Uterus (tissue), 4 donors: ENCODE data around the gene ZNF18. TPM values are rescaled to one million over a fixed set of nuclear protein-coding genes. Genes with fewer than 3 reads are reported as not detected.

ENCODE experiments used
- DNase-seq, 2 donors: peaks; one replicate each; pipeline ENCODE4 v3.0.0-alpha.2; 2019 to 2020
- H3K27ac ChIP-seq, 2 donors: fragments of 200-600 bp; sonication (generic); 1 replicate in 1 of 2; 2 replicates in 1 of 2; pipeline ENCODE4 v1.5.1; 2016 to 2018
- H3K27me3 ChIP-seq, 2 donors: fragments of 200-600 bp; sonication (generic); one replicate each; pipeline ENCODE4 v1.5.1; 2018 to 2019; ENCODE audit warnings: control low read depth in 1 of 2
- H3K36me3 ChIP-seq, 2 donors: fragments of 200-600 bp; sonication (generic); one replicate each; pipeline ENCODE4 v1.5.1; 2019; ENCODE audit warnings: control low read depth in 1 of 2
- H3K4me1 ChIP-seq, 2 donors: fragments of 200-600 bp; sonication (generic); one replicate each; pipeline ENCODE4 v1.5.1; 2018 to 2019; ENCODE audit warnings: control low read depth in 1 of 2
- H3K4me3 ChIP-seq, 2 donors: fragments of 200-600 bp; sonication (generic); 1 replicate in 1 of 2; 2 replicates in 1 of 2; pipeline ENCODE4 v1.5.1; 2018 to 2019; ENCODE audit warnings: mild to moderate bottlenecking in 1 of 2
- H3K9me3 ChIP-seq, 2 donors: fragments of 200-600 bp; sonication (generic); one replicate each; pipeline ENCODE4 v1.5.1; 2019; ENCODE audit warnings: control low read depth in 1 of 2
- POLR2A ChIP-seq, 2 donors: fragments of 450-650 bp; IDR thresholded peaks; one replicate each; pipeline ENCODE4 v1.6.1; 2016; ENCODE audit warnings: antibody characterized with exemption in 2 of 2, mild to moderate bottlenecking in 1 of 2, moderate library complexity in 1 of 2
- intact Hi-C: fragments of 100-400 bp; cut with DNase I; formaldehyde crosslinking; loops from one replicate; pipeline ENCODE4 v1.15.1; 2023; ENCODE audit warnings: low total_unique reads
- total RNA-seq, 4 donors: library from RNA; depleted of rRNA in 3 of 4; stranded (reverse); fragments of >200 nt in 3 of 4; gene quantifications; one replicate each; pipeline versions ENCODE4 v1.1.0 to v1.2.4, GENCODE V29; 2014 to 2023
- TF ChIP-seq, protein P1 (sequence below), 4 experiments: fragments of 200-600 bp in 2 of 4; fragments of 450-650 bp in 2 of 4; sonication (generic) in 2 of 4; IDR thresholded peaks; one replicate each; pipeline ENCODE4 v1.5.1; 2016 to 2019; ENCODE audit warnings: antibody characterized with exemption in 4 of 4, mild to moderate bottlenecking in 2 of 4, moderate library complexity in 1 of 4
- donor health status: DM: yes; HTN: yes; CAD: no.

The ZNF18 gene
- total RNA-seq, 4 donors from 2014 or later: 1.2 to 43.8 (median 16.5) TPM

- Histone ChIP-seq H3K4me3 (no peak overlapping the region), H3K27me3 (no peaks in the 10 kb centered on the region), H3K27ac (no peak overlapping the region), H3K4me1 (no peaks in the 10 kb centered on the region), H3K9me3 (no peaks in the 10 kb centered on the region), H3K36me3 (no peaks in the 10 kb centered on the region)
- no peak for TF ChIP-seq POLR2A (IDR thresholded peaks at IDR 0.05)
- TF ChIP-seq, protein P1, sequence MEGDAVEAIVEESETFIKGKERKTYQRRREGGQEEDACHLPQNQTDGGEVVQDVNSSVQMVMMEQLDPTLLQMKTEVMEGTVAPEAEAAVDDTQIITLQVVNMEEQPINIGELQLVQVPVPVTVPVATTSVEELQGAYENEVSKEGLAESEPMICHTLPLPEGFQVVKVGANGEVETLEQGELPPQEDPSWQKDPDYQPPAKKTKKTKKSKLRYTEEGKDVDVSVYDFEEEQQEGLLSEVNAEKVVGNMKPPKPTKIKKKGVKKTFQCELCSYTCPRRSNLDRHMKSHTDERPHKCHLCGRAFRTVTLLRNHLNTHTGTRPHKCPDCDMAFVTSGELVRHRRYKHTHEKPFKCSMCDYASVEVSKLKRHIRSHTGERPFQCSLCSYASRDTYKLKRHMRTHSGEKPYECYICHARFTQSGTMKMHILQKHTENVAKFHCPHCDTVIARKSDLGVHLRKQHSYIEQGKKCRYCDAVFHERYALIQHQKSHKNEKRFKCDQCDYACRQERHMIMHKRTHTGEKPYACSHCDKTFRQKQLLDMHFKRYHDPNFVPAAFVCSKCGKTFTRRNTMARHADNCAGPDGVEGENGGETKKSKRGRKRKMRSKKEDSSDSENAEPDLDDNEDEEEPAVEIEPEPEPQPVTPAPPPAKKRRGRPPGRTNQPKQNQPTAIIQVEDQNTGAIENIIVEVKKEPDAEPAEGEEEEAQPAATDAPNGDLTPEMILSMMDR (IDR thresholded peaks at IDR 0.05): no peak
- DNase-seq: no peak
- intact Hi-C loops: no loop called here
These were observed 40.7 kb upstream of the ZNF18 start for GRCh38 chr17:12037970-12038369.

DNA sequence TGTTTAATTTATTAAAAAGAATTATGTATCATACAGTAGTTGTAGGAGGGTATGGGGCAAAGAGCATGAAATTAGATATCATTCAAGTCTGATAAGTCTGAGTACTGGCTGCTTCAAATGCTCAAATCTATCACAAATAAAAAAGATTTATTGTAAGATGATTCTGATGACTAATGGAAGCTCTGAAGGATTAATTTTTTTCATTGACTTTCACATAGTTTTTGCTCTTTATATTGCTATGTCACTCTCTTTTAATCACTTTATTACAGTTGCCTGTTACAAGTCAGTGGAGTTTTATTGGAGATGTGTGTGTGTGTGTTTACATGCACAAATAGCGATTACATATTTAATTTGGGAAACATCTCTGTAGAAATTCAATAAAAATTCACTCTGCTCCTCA lies 38.4 kb upstream of the ZNF18 start:
- no peak overlapping the region for H3K4me3 ChIP-seq
- DNase-seq: no peak
- H3K36me3 ChIP-seq: no peaks in the 10 kb centered on the region
- H3K27me3 ChIP-seq: no peaks in the 10 kb centered on the region
- no peak for TF ChIP-seq POLR2A (IDR thresholded peaks at IDR 0.05)
- TF ChIP-seq, protein P1 (IDR thresholded peaks at IDR 0.05): no peak
- no peaks in the 10 kb centered on the region for H3K9me3 ChIP-seq
- no peaks in the 10 kb centered on the region for H3K4me1 ChIP-seq
- H3K27ac ChIP-seq: no peak overlapping the region
- intact Hi-C loops: no loop called here

DNA sequence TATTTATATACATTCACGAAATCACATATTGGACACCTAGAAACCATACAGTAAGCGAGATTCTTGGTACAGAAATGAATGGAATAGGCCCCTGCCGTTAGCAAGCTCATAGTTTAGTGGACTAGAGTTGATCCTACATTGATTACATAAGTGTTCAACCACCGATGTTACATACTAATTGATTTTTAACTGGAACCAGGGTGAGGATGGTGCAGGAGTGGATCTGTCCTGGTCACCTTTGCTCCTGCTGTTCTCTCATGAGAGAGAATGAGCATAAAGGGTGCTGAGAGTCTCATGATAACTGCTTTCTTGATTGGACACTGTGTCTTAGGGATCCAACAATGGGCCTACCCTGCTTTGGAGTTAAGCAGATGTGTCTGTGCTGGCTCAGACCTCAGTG lies 37.3 kb upstream of the ZNF18 start:
- Histone ChIP-seq H3K27me3 (no peaks in the 10 kb centered on the region), H3K4me1 (no peaks in the 10 kb centered on the region), H3K9me3 (no peaks in the 10 kb centered on the region), H3K36me3 (no peaks in the 10 kb centered on the region), H3K4me3 (no peak overlapping the region), H3K27ac (no peak overlapping the region)
- no peak for DNase-seq
- intact Hi-C loops: no loop called here
- no peak for TF ChIP-seq POLR2A (IDR thresholded peaks at IDR 0.05)
- TF ChIP-seq, protein P1 (IDR thresholded peaks at IDR 0.05): no peak

DNA sequence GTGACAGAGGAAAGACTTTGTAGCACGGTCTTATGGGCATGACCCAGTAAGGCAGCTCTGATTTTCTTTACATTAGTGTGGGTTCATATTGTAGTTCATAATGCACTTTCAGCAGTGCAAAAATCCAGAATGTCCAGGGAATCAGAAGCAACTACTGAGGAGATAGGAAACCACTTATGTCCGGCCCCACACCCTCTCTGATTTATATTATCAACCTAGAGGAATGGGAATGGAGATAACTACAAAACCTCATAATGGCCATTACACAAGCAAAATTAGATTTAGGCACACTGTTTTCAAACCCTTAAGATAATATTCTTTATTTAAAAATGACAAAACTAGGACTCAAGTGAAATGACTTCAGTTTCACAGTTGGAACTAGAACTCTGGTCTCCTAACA lies 31.3 kb upstream of the ZNF18 start:
- no peaks in the 10 kb centered on the region for H3K9me3 ChIP-seq

DNA sequence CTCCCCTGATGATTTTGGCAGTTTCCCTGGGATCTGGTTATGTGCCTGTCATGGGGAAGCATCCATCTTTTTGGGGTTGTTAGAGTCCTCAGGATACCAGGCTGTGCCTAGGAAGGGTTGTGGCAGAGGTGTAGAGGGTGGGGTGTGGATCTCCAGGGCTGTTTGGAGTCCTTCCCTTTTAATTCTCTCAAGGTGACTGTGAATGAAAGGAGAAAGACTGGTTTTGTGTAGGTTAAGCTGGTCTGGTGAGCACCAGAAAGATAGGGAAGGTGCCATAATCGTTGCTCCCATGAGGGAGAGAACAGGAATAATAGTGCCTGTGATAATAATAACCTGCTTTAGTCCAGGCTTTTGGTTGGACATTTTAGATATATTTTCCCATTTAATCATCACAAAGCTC lies 30.4 kb upstream of the ZNF18 start:
- no peaks in the 10 kb centered on the region for H3K9me3 ChIP-seq
- no peaks in the 10 kb centered on the region for H3K36me3 ChIP-seq
- H3K27ac ChIP-seq: no peak overlapping the region
- no peak for TF ChIP-seq POLR2A (IDR thresholded peaks at IDR 0.05)
- TF ChIP-seq, protein P1 (IDR thresholded peaks at IDR 0.05): no peak
- no peak overlapping the region for H3K4me3 ChIP-seq
- no peaks in the 10 kb centered on the region for H3K4me1 ChIP-seq
- no peak for DNase-seq
- intact Hi-C loops: no loop called here
- H3K27me3 ChIP-seq: no peaks in the 10 kb centered on the region

More for the DNA sequence above, 31.3 kb upstream of the ZNF18 start:
- TF ChIP-seq, protein P1 (IDR thresholded peaks at IDR 0.05): no peak
- TF ChIP-seq POLR2A (IDR thresholded peaks at IDR 0.05): no peak
- H3K27ac ChIP-seq: no peak overlapping the region
- no peaks in the 10 kb centered on the region for H3K27me3 ChIP-seq
- no peaks in the 10 kb centered on the region for H3K4me1 ChIP-seq
- no peaks in the 10 kb centered on the region for H3K36me3 ChIP-seq
- no peak overlapping the region for H3K4me3 ChIP-seq
- no peak for DNase-seq
- intact Hi-C loops: no loop called here
